OCI-LY1 (cell line): ENCODE measurements around the gene PTPRG.

Experiments
- H2AFZ ChIP-seq: fragments of 200-600 bp; sonication (generic), shearing (Covaris generic); 2 replicates; pipeline ENCODE4 v1.6.0; 2014; ENCODE audit warnings: antibody characterized with exemption, mild to moderate bottlenecking, low read length
- H3F3A ChIP-seq: fragments of 200-600 bp; sonication (generic), shearing (Covaris generic); 2 replicates; pipeline ENCODE4 v1.6.0; 2014; ENCODE audit warnings: mild to moderate bottlenecking, antibody characterized with exemption, low read length, moderate library complexity; ENCODE audit not compliant: insufficient read depth
- H3K27ac ChIP-seq: fragments of 200-600 bp; sonication (generic); 2 replicates; pipeline ENCODE4 v1.5.1; 2014; ENCODE audit warnings: low read length, mixed run types, mild to moderate bottlenecking, low read depth; ENCODE audit not compliant: poor library complexity, severe bottlenecking
- H3K27me3 ChIP-seq: fragments of 200-600 bp; sonication (generic); 2 replicates; pipeline ENCODE4 v1.6.0; 2014; ENCODE audit warnings: antibody characterized with exemption, mild to moderate bottlenecking, low read length, moderate library complexity; ENCODE audit not compliant: insufficient read depth
- H3K36me3 ChIP-seq: fragments of 200-600 bp; sonication (generic); 2 replicates; pipeline ENCODE4 v1.6.1; 2014; ENCODE audit warnings: mild to moderate bottlenecking, antibody characterized with exemption, low read length, moderate library complexity, mixed read lengths; ENCODE audit not compliant: insufficient read depth
- H3K4me1 ChIP-seq: fragments of 200-600 bp; sonication (generic); 2 replicates; pipeline ENCODE4 v1.5.1; 2014; ENCODE audit warnings: mild to moderate bottlenecking, low read length, moderate library complexity; ENCODE audit not compliant: insufficient read depth, severe bottlenecking
- H3K4me2 ChIP-seq: fragments of 200-600 bp; sonication (generic), shearing (Covaris generic); 2 replicates; pipeline ENCODE4 v1.6.1; 2014; ENCODE audit warnings: low read length
- H3K4me3 ChIP-seq: fragments of 200-600 bp; sonication (generic); 2 replicates; pipeline ENCODE4 v1.5.1; 2014; ENCODE audit warnings: low read length, low read depth, mild to moderate bottlenecking, mixed read lengths; ENCODE audit not compliant: poor library complexity, severe bottlenecking
- H3K79me2 ChIP-seq: fragments of 200-600 bp; shearing (Covaris generic); 2 replicates; pipeline ENCODE4 v1.6.1; 2016; ENCODE audit warnings: mixed run types, low read length, mixed read lengths; ENCODE audit not compliant: insufficient read depth
- H3K9ac ChIP-seq: fragments of 200-600 bp; sonication (generic), shearing (Covaris generic); 2 replicates; pipeline ENCODE4 v1.6.1; 2014; ENCODE audit warnings: mild to moderate bottlenecking, low read length, mixed read lengths
- H3K9me2 ChIP-seq: fragments of 200-600 bp; sonication (generic), shearing (Covaris generic); 2 replicates; pipeline ENCODE4 v1.6.1; 2014; ENCODE audit warnings: low read depth, mild to moderate bottlenecking, low read length, mixed read lengths
- H3K9me3 ChIP-seq: fragments of 200-600 bp; shearing (Covaris generic); 2 replicates; pipeline ENCODE4 v1.6.1; 2014; ENCODE audit warnings: low read length, mixed read lengths
- H4K20me1 ChIP-seq: fragments of 200-600 bp; sonication (generic), shearing (Covaris generic); 2 replicates; pipeline ENCODE4 v1.6.0; 2016; ENCODE audit warnings: mild to moderate bottlenecking, low read length; ENCODE audit not compliant: insufficient read depth
- EZH2 ChIP-seq: fragments of 200-600 bp; sonication (generic), shearing (Covaris generic); IDR thresholded peaks from 2 replicates; pipeline ENCODE4 v1.8.0; 2017; ENCODE audit warnings: borderline replicate concordance, mixed run types, mild to moderate bottlenecking, antibody characterized with exemption, low read length, moderate library complexity, mixed read lengths
- TF ChIP-seq, protein P1 (sequence below): fragments of 200-600 bp; sonication (generic), shearing (Covaris generic); IDR thresholded peaks from 2 replicates; pipeline ENCODE4 v1.5.1; 2017; ENCODE audit warnings: mild to moderate bottlenecking, antibody characterized with exemption, low read length, moderate library complexity, mixed read lengths

Gene PTPRG

DNA sequence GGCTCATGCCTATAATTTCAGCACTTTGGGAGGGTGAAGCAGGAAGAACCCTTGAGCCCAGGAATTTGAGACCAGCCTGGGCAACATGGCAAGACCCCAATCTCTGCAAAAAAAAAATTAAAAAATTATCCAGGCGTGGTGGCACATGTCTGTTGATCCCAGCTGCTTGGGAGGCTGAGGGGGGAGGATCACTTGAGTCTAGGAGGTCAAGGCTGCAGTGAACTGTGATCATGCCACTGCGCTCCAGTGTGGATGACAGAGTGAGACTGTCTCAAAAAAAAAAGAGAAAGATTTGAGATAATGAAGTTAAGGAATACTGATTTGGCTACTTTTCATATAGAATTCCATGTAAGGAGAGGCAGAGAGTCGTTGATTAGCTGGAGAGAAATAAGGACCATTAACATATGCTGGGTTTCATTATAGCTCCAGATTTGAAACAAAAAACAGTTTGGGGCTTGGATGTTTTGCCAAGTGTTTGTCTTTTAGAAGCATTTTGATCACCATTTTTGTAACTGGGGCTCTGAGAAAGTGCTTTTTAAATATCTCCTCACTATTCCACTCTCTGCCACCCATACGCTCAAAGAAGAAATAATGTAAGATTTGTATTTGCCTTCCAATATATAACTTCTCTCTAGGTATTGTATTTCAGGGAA, 597.8 kb downstream of the PTPRG start:
- no peak overlapping the region for H3K4me3 ChIP-seq
- no peak overlapping the region for H3K27ac ChIP-seq
- H3K79me2 ChIP-seq: no peaks in the 10 kb centered on the region
- no peaks in the 10 kb centered on the region for H3K9me3 ChIP-seq
- no peaks in the 10 kb centered on the region for H3F3A ChIP-seq
- no peak overlapping the region for H3K9ac ChIP-seq
- no peaks in the 10 kb centered on the region for H3K27me3 ChIP-seq
- no peak for TF ChIP-seq EZH2
- TF ChIP-seq, protein P1, sequence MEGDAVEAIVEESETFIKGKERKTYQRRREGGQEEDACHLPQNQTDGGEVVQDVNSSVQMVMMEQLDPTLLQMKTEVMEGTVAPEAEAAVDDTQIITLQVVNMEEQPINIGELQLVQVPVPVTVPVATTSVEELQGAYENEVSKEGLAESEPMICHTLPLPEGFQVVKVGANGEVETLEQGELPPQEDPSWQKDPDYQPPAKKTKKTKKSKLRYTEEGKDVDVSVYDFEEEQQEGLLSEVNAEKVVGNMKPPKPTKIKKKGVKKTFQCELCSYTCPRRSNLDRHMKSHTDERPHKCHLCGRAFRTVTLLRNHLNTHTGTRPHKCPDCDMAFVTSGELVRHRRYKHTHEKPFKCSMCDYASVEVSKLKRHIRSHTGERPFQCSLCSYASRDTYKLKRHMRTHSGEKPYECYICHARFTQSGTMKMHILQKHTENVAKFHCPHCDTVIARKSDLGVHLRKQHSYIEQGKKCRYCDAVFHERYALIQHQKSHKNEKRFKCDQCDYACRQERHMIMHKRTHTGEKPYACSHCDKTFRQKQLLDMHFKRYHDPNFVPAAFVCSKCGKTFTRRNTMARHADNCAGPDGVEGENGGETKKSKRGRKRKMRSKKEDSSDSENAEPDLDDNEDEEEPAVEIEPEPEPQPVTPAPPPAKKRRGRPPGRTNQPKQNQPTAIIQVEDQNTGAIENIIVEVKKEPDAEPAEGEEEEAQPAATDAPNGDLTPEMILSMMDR: no peak
- H3K4me2 ChIP-seq: no peak overlapping the region
- H3K4me1 ChIP-seq: no peaks in the 10 kb centered on the region
- H3K36me3 ChIP-seq: no peaks in the 10 kb centered on the region
- H3K9me2 ChIP-seq: no peaks in the 10 kb centered on the region
- H4K20me1 ChIP-seq: no peaks in the 10 kb centered on the region
- no peak overlapping the region for H2AFZ ChIP-seq

DNA sequence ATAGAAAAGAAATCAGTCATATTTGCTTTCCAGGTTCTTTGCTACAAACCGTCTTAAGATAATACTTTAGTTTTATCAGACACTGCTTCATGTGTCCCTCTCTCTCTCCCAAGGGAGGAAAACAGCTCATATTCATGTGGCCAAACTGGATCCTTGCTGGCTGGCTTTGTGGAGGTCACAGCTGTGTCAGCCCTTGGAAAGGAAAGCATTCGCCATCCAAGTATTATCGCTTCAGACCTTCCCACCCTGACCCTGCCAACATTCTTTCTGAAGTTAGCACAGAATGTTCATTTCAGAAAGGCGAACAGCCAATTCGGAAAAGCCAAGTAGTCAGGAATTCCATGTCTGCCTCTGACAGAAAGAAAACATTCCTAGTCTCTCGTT, 598.3 kb downstream of the PTPRG start:
- no peaks in the 10 kb centered on the region for H3K36me3 ChIP-seq
- no peak overlapping the region for H3K4me3 ChIP-seq
- TF ChIP-seq, protein P1: no peak
- no peak for TF ChIP-seq EZH2
- H3K4me2 ChIP-seq: no peak overlapping the region
- H3K9ac ChIP-seq: no peak overlapping the region
- no peaks in the 10 kb centered on the region for H4K20me1 ChIP-seq
- H3K79me2 ChIP-seq: no peaks in the 10 kb centered on the region
- no peaks in the 10 kb centered on the region for H3K9me3 ChIP-seq
- no peaks in the 10 kb centered on the region for H3F3A ChIP-seq
- no peaks in the 10 kb centered on the region for H3K27me3 ChIP-seq
- no peaks in the 10 kb centered on the region for H3K4me1 ChIP-seq
- no peaks in the 10 kb centered on the region for H3K9me2 ChIP-seq
- H3K27ac ChIP-seq: no peak overlapping the region
- no peak overlapping the region for H2AFZ ChIP-seq

DNA sequence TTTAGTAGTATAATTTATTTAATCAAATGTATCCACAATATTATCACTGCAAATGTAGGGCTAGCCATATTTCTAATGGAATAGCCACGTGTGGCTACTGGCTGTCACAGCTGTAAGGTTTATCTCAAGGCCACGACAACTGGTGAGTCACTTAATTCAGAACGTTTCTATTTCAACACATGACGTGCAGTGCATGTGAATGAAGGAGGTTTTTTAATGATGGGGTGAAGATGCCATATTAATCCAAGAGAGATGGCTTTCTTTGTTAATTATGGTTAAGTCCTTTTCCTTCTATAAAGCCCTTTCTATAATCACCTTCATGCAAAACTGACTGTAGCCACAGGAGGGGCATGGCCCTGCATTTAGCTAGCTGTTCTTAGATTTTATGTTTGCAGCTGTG, 600.0 kb downstream of the PTPRG start:
- H3K4me2 ChIP-seq: no peak overlapping the region
- TF ChIP-seq, protein P1: no peak
- no peak for TF ChIP-seq EZH2

More for the DNA sequence above, 600.0 kb downstream of the PTPRG start:
- Histone ChIP-seq H3K27me3 (no peaks in the 10 kb centered on the region), H3F3A (no peaks in the 10 kb centered on the region), H3K36me3 (no peaks in the 10 kb centered on the region), H3K4me1 (no peaks in the 10 kb centered on the region), H3K9me2 (no peaks in the 10 kb centered on the region), H3K79me2 (no peaks in the 10 kb centered on the region), H4K20me1 (no peaks in the 10 kb centered on the region), H3K9me3 (no peaks in the 10 kb centered on the region), H2AFZ (no peak overlapping the region), H3K4me3 (no peak overlapping the region), H3K27ac (no peak overlapping the region), H3K9ac (no peak overlapping the region)
